Dendritic cell treated with granulocyte-macrophage colony-stimulating factor and Interleukin-4, amounts not matched to agents 40 ng/mL and 50 ng/mL, for 4 days (primary cell): ENCODE data around the gene HOXB6.

ENCODE experiments used
- H3K27ac Mint-ChIP-seq: one replicate; pipeline ENCODE4 v1.8.0; 2022; ENCODE audit warnings: mild to moderate bottlenecking, mixed read lengths
- H3K27me3 Mint-ChIP-seq: one replicate; pipeline ENCODE4 v1.8.0; 2022; ENCODE audit warnings: mild to moderate bottlenecking, mixed read lengths
- H3K36me3 Mint-ChIP-seq: one replicate; pipeline ENCODE4 v1.8.0; 2022; ENCODE audit warnings: low read depth, mixed read lengths
- H3K4me1 Mint-ChIP-seq: one replicate; pipeline ENCODE4 v1.8.0; 2022; ENCODE audit warnings: low read depth, mixed read lengths
- H3K4me3 Mint-ChIP-seq: one replicate; pipeline ENCODE4 v1.8.0; 2022; ENCODE audit warnings: mild to moderate bottlenecking, moderate library complexity, mixed read lengths
- H3K9me3 Mint-ChIP-seq: one replicate; pipeline ENCODE4 v1.8.0; 2022; ENCODE audit warnings: mixed read lengths
- intact Hi-C: fragments of 100-400 bp; cut with micrococcal nuclease; formaldehyde crosslinking; loops from one replicate; pipeline ENCODE4 v1.15.0; 2022

Gene HOXB6

DNA sequence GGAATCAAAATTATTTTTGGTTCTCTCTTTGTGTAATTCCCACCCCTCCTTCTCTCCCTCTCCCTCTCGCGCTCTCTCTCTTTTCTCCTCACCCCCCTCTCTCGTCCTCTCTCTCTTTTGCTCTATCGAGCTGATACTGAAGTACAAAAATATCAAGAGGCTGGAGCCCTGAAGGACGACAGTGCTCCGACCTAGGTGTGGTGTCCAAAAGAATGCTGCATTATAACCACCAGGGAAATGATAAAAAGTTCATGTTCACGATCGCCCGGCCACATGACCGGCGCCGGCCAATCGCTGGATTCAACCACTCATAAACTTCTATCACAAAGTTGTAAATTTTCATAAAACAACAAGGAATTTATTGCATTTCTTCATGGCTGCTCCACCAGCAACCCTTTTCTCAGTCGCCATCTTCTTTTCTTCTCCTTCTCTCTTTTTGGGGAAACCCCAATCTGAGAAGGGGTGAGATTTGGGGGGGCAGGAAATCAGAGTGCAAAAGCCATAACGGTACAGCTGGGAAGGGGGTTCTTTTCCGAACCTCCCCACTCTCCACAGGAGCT, at the start of gene HOXB6:
TSS of gene HOXB6 (minus strand) at position 217 of the 560 bp plus-strand sequence. CDS start 6,836 bp downstream, outside the sequence.
- Mint-ChIP-seq H3K9me3 (no peaks in the 10 kb centered on the region), H3K36me3 (no peaks in the 10 kb centered on the region), H3K4me1 (peaks cover 16% of the 10 kb centered on the region), H3K27me3 (peaks cover 99% of the 10 kb centered on the region), H3K4me3 (no peak within 1 kb of the TSS), H3K27ac (no peak within 1 kb of the TSS)
- intact Hi-C loops = no loop called here

- Mint-ChIP-seq H3K27ac (no peak overlapping the region), H3K36me3 (no peaks in the 10 kb centered on the region), H3K27me3 (peaks cover 70% of the 10 kb centered on the region), H3K4me3 (no peak overlapping the region), H3K9me3 (no peaks in the 10 kb centered on the region), H3K4me1 (peaks cover 15% of the 10 kb centered on the region)
- intact Hi-C loops = no loop called here
Observed at GRCh38 chr17:48649741-48650140, 45.0 kb upstream of the HOXB6 start.

DNA sequence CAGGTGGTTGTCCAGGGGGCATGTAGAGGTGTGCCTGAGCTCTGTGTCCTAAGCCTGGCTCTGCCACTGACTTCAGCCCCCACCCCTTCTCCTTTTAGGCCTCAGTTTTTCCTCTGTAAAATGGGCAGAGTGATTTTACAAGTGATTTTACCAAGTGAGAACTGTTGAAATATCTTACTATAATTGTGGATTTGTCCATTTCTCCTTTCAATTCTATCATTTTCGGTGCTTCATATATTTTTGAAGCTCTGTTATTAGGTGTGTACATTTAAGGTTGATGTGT, 43.1 kb upstream of the HOXB6 start:
- no peaks in the 10 kb centered on the region for H3K9me3 Mint-ChIP-seq
- H3K4me1 Mint-ChIP-seq = peaks cover 15% of the 10 kb centered on the region
- no peak overlapping the region for H3K27ac Mint-ChIP-seq
- H3K36me3 Mint-ChIP-seq = no peaks in the 10 kb centered on the region
- intact Hi-C loops = no loop called here
- H3K27me3 Mint-ChIP-seq = peaks cover 83% of the 10 kb centered on the region
- peak overlapping the region; percentile 72 for H3K4me3 Mint-ChIP-seq

DNA sequence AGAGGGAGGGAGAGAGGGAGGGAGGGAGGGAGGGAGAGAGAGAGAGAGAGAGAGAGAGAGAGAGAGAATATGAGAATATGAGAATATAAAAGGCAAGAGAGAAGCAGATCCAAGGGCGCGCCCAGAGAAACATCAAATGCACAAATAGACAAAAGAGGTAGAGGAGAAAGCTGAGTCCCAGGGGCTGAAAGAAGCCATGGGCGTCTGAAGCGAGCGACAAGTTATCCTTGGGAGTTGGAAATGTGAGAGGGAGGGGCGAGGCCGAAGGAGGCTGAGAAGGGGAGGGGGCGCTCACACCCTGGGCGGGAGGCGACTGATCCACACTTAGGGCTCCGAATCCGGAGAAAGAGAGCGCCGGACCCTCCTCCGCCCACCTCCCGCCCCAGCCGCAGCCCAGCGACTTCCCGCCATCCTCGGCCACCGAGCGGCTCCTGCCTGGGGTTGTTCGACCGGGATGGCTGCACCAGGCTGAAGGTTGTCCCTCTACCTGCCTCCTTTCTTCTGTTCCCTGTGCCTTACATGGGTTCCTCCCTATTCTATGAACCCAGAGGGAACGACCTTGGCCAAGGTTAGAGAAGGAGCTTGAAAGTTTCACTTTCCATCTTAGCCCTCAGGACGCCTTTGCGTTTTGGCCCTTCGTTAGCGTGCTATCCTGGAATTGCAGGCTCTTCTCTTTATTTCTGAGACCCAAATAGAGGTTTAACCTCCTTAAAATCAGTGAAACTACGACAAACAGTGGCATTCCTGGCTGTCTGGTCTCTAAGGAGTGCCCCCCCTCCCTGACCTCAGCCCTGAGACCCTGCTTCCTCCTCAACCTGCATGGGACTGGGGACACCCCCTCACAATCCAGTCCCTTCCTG, 42.5 kb upstream of the HOXB6 start:
- peaks cover 18% of the 10 kb centered on the region for H3K4me1 Mint-ChIP-seq
- H3K36me3 Mint-ChIP-seq = no peaks in the 10 kb centered on the region
- H3K4me3 Mint-ChIP-seq = peak overlapping the region; percentile 72
- H3K27me3 Mint-ChIP-seq = peaks cover 87% of the 10 kb centered on the region
- intact Hi-C loops = no loop called here
- H3K9me3 Mint-ChIP-seq = no peaks in the 10 kb centered on the region
- peak overlapping the region; percentile 13 for H3K27ac Mint-ChIP-seq

- Mint-ChIP-seq H3K27ac (peak overlapping the region; percentile 13), H3K4me1 (peaks cover 22% of the 10 kb centered on the region), H3K9me3 (no peaks in the 10 kb centered on the region), H3K4me3 (peak overlapping the region; percentile 72), H3K27me3 (peaks cover 92% of the 10 kb centered on the region), H3K36me3 (no peaks in the 10 kb centered on the region)
- intact Hi-C loops = no loop called here
Observed at GRCh38 chr17:48646183-48647102, 41.7 kb upstream of the HOXB6 start.

GRCh38 chr17:48645639-48646182, 40.9 kb upstream of the HOXB6 start:
- H3K4me1 Mint-ChIP-seq = peaks cover 25% of the 10 kb centered on the region
- H3K4me3 Mint-ChIP-seq = no peak overlapping the region
- H3K36me3 Mint-ChIP-seq = no peaks in the 10 kb centered on the region
- peaks cover 93% of the 10 kb centered on the region for H3K27me3 Mint-ChIP-seq
- no peak overlapping the region for H3K27ac Mint-ChIP-seq
- no peaks in the 10 kb centered on the region for H3K9me3 Mint-ChIP-seq
- intact Hi-C loops = no loop called here

DNA sequence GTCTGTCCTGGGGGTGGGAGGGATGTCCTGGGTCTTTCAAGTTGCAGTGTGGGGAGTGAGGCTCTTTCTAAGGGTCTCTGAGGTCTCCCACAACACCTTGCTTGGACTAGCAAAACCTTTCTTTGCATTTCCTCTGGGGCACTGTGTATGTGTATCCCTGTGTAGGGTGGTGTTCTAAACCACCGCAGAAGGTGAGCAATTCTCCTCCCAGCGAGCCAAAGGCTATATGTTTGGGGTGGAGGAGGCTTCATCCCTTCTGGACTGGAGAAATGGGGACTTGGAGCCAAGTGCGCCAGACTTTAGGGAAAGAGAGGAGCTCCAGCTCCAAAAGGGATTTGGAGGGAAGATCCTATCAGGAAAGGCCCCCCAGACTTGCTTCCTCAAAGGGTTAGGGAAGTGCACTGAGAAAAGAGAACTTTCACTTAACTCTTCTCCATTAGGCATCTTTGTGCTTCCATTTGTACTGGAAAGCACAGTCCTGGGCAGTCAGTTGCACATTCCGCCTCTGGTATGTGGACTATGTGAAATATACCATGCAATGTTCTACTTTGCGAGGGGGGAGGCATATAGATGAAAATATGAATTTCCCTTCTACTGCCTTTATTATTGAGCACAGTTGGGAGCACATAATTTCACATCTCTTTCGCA, 40.2 kb upstream of the HOXB6 start:
- H3K36me3 Mint-ChIP-seq = no peaks in the 10 kb centered on the region
- H3K27me3 Mint-ChIP-seq = peaks cover 93% of the 10 kb centered on the region

GRCh38 chr17:48644159-48644558, 39.4 kb upstream of the HOXB6 start:
- intact Hi-C loops = no loop called here
- H3K27ac Mint-ChIP-seq = no peak overlapping the region
- H3K36me3 Mint-ChIP-seq = no peaks in the 10 kb centered on the region
- no peaks in the 10 kb centered on the region for H3K9me3 Mint-ChIP-seq
- H3K4me3 Mint-ChIP-seq = no peak overlapping the region
- peaks cover 25% of the 10 kb centered on the region for H3K4me1 Mint-ChIP-seq
- H3K27me3 Mint-ChIP-seq = peaks cover 94% of the 10 kb centered on the region

More for the DNA sequence above, 40.2 kb upstream of the HOXB6 start:
- H3K27ac Mint-ChIP-seq = no peak overlapping the region
- intact Hi-C loops = no loop called here
- no peaks in the 10 kb centered on the region for H3K9me3 Mint-ChIP-seq
- no peak overlapping the region for H3K4me3 Mint-ChIP-seq
- H3K4me1 Mint-ChIP-seq = peaks cover 25% of the 10 kb centered on the region

GRCh38 chr17:48643697-48644012, 38.9 kb upstream of the HOXB6 start:
- H3K4me3 Mint-ChIP-seq = no peak overlapping the region
- no peaks in the 10 kb centered on the region for H3K36me3 Mint-ChIP-seq
- H3K9me3 Mint-ChIP-seq = no peaks in the 10 kb centered on the region
- intact Hi-C loops = no loop called here
- H3K4me1 Mint-ChIP-seq = peaks cover 25% of the 10 kb centered on the region
- H3K27ac Mint-ChIP-seq = no peak overlapping the region
- H3K27me3 Mint-ChIP-seq = peaks cover 95% of the 10 kb centered on the region

DNA sequence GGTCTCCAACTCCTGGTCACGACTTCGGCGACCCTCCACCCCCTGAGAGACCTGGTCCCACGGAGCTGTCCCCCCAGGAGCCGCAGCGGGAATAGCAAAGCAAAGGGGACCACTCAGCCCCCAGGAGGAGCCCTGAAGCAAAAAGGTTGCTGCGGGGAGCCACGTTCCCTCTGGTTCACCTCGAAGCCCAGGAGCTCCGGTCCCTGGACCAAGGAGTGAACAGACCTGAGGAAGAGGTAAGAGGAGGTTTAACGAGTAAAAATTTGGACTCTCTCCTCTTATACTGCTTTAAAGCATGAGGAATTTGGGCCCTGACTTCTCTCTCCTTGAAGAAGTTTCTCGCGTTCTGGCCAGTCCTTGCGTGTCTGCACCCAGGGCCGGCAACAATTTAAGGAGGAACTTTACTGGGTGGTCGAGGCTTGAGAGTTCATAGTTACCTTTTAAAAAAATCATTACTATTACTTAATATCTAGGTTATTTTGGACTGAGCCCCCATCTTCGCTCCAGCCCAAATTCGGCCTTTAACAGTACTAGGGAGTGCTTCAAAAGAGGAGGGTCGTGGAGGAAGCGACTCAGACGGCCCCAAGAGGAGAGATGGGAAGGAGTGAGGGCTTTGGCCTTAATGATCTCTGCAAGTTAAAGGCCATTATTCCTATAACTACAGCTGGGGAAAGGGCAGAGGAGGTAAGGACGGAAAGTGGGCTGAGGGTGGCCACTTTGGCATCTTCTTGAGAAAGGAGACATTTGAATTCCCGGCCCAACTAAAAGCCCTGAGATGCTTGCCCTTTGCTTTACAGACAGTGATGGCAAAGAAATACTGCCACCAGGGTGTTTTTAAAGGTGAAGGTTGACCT, 38.3 kb upstream of the HOXB6 start:
- intact Hi-C loops = no loop called here
- H3K4me1 Mint-ChIP-seq = peaks cover 25% of the 10 kb centered on the region
- no peaks in the 10 kb centered on the region for H3K9me3 Mint-ChIP-seq
- peaks cover 94% of the 10 kb centered on the region for H3K27me3 Mint-ChIP-seq
- no peak overlapping the region for H3K27ac Mint-ChIP-seq
- H3K36me3 Mint-ChIP-seq = no peaks in the 10 kb centered on the region
- no peak overlapping the region for H3K4me3 Mint-ChIP-seq

DNA sequence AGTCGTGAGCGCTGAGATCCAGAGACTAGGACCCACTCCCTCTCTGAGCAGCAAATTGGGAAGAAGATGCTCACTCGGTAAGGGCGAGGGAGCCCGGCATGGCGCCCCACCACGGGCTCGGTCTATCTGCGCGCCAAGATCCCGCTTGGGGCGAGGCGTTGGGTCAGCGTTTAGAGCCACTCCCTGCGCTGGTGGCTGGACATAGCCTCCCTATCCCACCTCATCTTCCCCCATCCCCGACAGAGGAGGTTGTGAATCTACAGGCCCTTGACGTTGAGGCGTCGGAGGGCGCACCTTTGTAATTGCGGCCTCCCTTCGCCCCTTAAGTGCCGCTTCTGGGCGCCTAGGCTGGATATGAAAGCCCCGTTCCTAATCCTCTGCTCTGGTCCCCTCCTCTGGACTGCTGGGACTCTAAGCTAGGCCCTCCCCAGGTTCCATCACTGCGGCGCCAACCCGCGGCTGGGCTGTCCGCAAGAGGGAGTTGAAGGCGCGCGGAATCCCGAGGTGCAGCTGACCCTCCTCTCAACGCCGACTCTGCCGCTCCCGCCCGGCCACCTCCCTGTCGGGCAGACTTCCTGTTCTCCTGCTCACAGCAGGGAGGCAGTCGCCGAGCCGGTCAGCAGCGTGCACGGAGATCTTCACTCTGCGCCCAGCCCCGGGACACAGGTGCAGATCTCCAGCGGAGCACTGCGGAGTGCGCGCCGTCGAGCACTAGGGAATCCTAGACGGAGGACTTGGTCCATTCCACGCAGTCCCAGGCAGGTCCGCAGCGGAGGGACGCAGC, 37.5 kb upstream of the HOXB6 start:
- H3K27me3 Mint-ChIP-seq = peaks cover 94% of the 10 kb centered on the region
- no peak overlapping the region for H3K27ac Mint-ChIP-seq
- H3K9me3 Mint-ChIP-seq = no peaks in the 10 kb centered on the region
- peaks cover 18% of the 10 kb centered on the region for H3K4me1 Mint-ChIP-seq
- no peak overlapping the region for H3K4me3 Mint-ChIP-seq
- H3K36me3 Mint-ChIP-seq = no peaks in the 10 kb centered on the region
- intact Hi-C loops = no loop called here

- peaks cover 12% of the 10 kb centered on the region for H3K4me1 Mint-ChIP-seq
- H3K27ac Mint-ChIP-seq = no peak overlapping the region
- no peaks in the 10 kb centered on the region for H3K9me3 Mint-ChIP-seq
- intact Hi-C loops = no loop called here
- H3K27me3 Mint-ChIP-seq = peaks cover 94% of the 10 kb centered on the region
- no peak overlapping the region for H3K4me3 Mint-ChIP-seq
- H3K36me3 Mint-ChIP-seq = no peaks in the 10 kb centered on the region
Observed at GRCh38 chr17:48641541-48642058, 36.8 kb upstream of the HOXB6 start.
